ENCODE results near the gene APOC1. TPM values are rescaled to one million over a fixed set of nuclear protein-coding genes. Genes with fewer than 3 reads are reported as not detected.
"Not testable (repeated sequence)": the region's sequence is repeated elsewhere in the genome, so short reads cannot be mapped to it uniquely, and the experiment has no call there.

Gene APOC1
- total and polyA plus RNA-seq, 8 donors = 5.4 to 70.6 (median 17.6) TPM; not detected in 2

DNA sequence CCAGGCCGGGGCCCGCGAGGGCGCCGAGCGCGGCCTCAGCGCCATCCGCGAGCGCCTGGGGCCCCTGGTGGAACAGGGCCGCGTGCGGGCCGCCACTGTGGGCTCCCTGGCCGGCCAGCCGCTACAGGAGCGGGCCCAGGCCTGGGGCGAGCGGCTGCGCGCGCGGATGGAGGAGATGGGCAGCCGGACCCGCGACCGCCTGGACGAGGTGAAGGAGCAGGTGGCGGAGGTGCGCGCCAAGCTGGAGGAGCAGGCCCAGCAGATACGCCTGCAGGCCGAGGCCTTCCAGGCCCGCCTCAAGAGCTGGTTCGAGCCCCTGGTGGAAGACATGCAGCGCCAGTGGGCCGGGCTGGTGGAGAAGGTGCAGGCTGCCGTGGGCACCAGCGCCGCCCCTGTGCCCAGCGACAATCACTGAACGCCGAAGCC lies 5.6 kb upstream of the APOC1 start:
- no peaks in the 10 kb centered on the region for H3K36me3 ChIP-seq
- H3K4me1 ChIP-seq = peaks cover 28 to 47% (median 34%) of the 10 kb centered on the region in 4 donors
- no peaks in the 10 kb centered on the region for H3K9me3 ChIP-seq
- 94 to 98% (median 96%) methylated on average over 31 to 44 of the region's 44 CpGs for WGBS, 5 donors
- no peak for DNase-seq
- TF ChIP-seq POLR2AphosphoS5 (IDR thresholded peaks at IDR 0.05) (no peak), POLR2A (IDR thresholded peaks at IDR 0.05) (no peak), EP300 (IDR thresholded peaks at IDR 0.05) (no peak)
- TF ChIP-seq, protein P1, sequence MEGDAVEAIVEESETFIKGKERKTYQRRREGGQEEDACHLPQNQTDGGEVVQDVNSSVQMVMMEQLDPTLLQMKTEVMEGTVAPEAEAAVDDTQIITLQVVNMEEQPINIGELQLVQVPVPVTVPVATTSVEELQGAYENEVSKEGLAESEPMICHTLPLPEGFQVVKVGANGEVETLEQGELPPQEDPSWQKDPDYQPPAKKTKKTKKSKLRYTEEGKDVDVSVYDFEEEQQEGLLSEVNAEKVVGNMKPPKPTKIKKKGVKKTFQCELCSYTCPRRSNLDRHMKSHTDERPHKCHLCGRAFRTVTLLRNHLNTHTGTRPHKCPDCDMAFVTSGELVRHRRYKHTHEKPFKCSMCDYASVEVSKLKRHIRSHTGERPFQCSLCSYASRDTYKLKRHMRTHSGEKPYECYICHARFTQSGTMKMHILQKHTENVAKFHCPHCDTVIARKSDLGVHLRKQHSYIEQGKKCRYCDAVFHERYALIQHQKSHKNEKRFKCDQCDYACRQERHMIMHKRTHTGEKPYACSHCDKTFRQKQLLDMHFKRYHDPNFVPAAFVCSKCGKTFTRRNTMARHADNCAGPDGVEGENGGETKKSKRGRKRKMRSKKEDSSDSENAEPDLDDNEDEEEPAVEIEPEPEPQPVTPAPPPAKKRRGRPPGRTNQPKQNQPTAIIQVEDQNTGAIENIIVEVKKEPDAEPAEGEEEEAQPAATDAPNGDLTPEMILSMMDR (IDR thresholded peaks at IDR 0.05) = no peak
- no peak overlapping the region for H3K4me3 ChIP-seq
- intact Hi-C loops (cut with DNase I; ENCODE audit: low total_unique reads) = no loop called here
- no peak overlapping the region for H3K27ac ChIP-seq
- peaks cover 2 to 66% (median 27%) of the 10 kb centered on the region in 3 donors for H3K27me3 ChIP-seq

DNA sequence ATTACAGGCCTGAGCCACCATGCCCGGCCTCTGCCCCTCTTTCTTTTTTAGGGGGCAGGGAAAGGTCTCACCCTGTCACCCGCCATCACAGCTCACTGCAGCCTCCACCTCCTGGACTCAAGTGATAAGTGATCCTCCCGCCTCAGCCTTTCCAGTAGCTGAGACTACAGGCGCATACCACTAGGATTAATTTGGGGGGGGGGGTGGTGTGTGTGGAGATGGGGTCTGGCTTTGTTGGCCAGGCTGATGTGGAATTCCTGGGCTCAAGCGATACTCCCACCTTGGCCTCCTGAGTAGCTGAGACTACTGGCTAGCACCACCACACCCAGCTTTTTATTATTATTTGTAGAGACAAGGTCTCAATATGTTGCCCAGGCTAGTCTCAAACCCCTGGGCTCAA lies 4.6 kb upstream of the APOC1 start:
- Histone ChIP-seq H3K36me3 (no peaks in the 10 kb centered on the region), H3K4me3 (no peak overlapping the region), H3K27ac (no peak overlapping the region), H3K9me3 (no peaks in the 10 kb centered on the region), H3K27me3 (peaks cover 2 to 63% (median 21%) of the 10 kb centered on the region in 3 donors), H3K4me1 (peaks cover 30 to 47% (median 34%) of the 10 kb centered on the region in 4 donors)
- DNase-seq = peak in 1 of 2 donors; percentile 5
- TF ChIP-seq POLR2A (IDR thresholded peaks at IDR 0.05) = no peak
- TF ChIP-seq, protein P1 (IDR thresholded peaks at IDR 0.05) = no peak
- no peak for TF ChIP-seq POLR2AphosphoS5 (IDR thresholded peaks at IDR 0.05)
- no peak for TF ChIP-seq EP300 (IDR thresholded peaks at IDR 0.05)
- WGBS, 5 donors = 82 to 95% (median 86%) methylated on average over 5 of the region's 5 CpGs
- intact Hi-C loops (cut with DNase I; ENCODE audit: low total_unique reads) = no loop called here

DNA sequence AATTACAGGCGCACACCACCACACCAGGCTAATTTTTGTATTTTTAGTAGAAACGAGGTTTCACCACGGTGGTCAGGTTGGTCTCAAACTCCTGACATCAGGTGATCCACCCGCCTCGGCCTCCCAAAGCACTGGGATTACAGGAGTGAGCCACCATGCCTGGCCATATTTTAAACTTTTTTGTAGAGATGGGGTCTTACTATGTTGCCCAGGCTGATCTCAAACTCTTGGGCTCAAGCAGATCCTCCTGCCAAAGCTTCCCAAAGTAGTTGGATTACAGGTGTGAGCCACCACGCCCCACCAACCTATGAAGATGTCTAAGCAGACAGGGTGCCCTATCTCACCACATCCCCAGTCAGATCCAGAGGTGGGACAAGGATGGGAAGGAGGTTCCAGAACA lies 2.5 kb upstream of the APOC1 start:
- H3K36me3 ChIP-seq; H3K4me3 ChIP-seq; H3K27ac ChIP-seq; DNase-seq; H3K9me3 ChIP-seq; intact Hi-C loops (cut with DNase I; ENCODE audit: low total_unique reads): not testable (repeated sequence)
- WGBS, 5 donors = 88 to 96% (median 90%) methylated on average over 6 of the region's 6 CpGs
- Histone ChIP-seq H3K4me1 (peaks cover 12 to 35% (median 20%) of the 10 kb centered on the region in 4 donors), H3K27me3 (peaks cover 0 to 42% (median 0%) of the 10 kb centered on the region in 3 donors)

DNA sequence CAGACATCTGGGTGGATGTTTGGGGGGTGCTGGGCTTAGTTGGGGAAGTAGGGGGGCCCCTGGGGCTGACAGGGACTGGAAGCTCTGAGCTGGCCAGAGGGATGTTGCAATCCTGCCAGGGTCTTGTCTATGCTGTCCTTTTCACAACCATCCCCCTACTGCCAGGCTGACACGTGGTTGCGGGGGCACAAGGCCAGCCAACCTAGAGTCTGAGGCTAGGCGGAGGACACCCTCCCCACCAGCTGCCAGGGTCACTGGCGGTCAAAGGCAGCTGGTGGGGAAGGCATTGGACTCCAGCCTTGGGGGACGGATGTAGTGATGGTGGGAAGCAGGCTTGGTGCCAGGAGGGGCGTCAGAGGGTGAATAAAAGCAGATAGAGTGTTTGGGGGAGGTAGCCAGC lies 1.6 kb upstream of the APOC1 start:
- DNase-seq = peak in 1 of 2 donors; percentile 59
- peaks cover 12 to 35% (median 20%) of the 10 kb centered on the region in 4 donors for H3K4me1 ChIP-seq
- no peak overlapping the region for H3K4me3 ChIP-seq
- H3K36me3 ChIP-seq = no peaks in the 10 kb centered on the region
- TF ChIP-seq, protein P1 (IDR thresholded peaks at IDR 0.05) = no peak
- TF ChIP-seq POLR2A (IDR thresholded peaks at IDR 0.05) = no peak
- no peak for TF ChIP-seq POLR2AphosphoS5 (IDR thresholded peaks at IDR 0.05)
- no peak for TF ChIP-seq EP300 (IDR thresholded peaks at IDR 0.05)
- no peak overlapping the region for H3K27ac ChIP-seq
- peaks cover 0 to 32% (median 0%) of the 10 kb centered on the region in 3 donors for H3K27me3 ChIP-seq
- H3K9me3 ChIP-seq = no peaks in the 10 kb centered on the region
- intact Hi-C loops (cut with DNase I; ENCODE audit: low total_unique reads) = no loop called here
- WGBS, 5 donors = 31 to 67% (median 50%) methylated on average over 5 to 6 of the region's 6 CpGs

DNA sequence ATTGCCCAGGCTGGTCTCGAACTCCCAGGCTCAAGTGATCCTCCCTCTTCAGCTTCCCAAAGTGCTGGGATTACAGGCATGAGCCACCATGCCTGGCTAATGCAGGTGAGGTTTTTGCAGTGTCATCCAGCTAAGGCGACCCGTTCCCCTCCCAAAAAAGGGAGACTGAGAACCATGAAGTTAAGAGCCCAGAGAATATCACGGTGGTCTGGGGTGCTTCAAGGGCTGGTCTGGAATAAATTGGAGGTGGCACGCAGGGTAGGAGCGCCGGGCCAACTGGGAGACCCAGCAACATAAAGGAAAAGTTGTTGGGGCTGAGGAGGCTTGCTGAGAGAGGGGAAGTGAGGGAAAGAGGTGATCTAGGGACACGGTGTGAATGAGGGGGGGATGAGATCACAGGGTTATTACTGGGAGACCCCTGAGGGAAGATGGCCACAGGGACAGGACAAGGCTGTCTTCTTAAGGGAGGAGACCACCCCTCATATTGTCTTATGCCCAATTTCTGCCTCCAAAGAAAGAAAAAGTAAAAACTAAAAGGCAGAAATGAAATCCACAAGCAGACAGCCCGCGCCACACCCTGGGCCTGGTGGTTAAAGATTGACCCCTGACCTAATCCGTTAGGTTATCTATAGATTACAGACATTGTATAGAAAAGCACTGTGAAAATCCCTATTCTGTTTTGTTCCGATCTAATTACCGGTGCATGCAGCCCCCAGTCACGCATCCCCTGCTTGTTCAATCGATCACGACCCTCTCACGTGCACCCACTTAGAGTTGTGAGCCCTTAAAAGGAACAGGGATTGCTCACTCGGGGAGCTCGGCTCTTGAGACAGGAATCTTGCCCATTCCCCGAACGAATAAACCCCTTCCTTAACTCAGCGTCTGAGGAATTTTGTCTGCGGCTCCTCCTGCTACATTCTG lies 636 bp upstream of the APOC1 start:
- WGBS, 5 donors = 40 to 48% (median 45%) methylated on average over 22 to 23 of the region's 23 CpGs
- H3K27ac ChIP-seq = peak overlapping the region in 2 of 5 donors; percentile 32 to 61
- peaks cover 12 to 35% (median 20%) of the 10 kb centered on the region in 4 donors for H3K4me1 ChIP-seq
- peak in 1 of 2 donors; percentile 22 for DNase-seq
- H3K9me3 ChIP-seq; H3K36me3 ChIP-seq; intact Hi-C loops (cut with DNase I; ENCODE audit: low total_unique reads): not testable (repeated sequence)
- H3K4me3 ChIP-seq = peak overlapping the region; percentile 46 to 52 (median 49)
- peaks cover 0 to 28% (median 0%) of the 10 kb centered on the region in 3 donors for H3K27me3 ChIP-seq

All from stomach (tissue), 9 donors.